ENCODE results near the gene KCTD12. TPM values are rescaled to one million over a fixed set of nuclear protein-coding genes. Genes with fewer than 3 reads are reported as not detected.

Gene KCTD12
- total RNA-seq, 2 donors from 2014 or later: 89.8 to 99.7 TPM

GRCh38 chr13:76861859-76862258 is 24.3 kb downstream of the KCTD12 start:
- no peak for ATAC-seq (ENCODE audit: insufficient number of reproducible peaks, low FRiP score, low read depth)
- TF ChIP-seq CTCF (IDR thresholded peaks at IDR 0.05): no peak

GRCh38 chr13:76860706-76861105 is 25.5 kb downstream of the KCTD12 start:
- no peak for DNase-seq (ENCODE audit: low spot score)
- TF ChIP-seq CTCF (IDR thresholded peaks at IDR 0.05): no peak
- no peak overlapping the region for H3K4me3 ChIP-seq
- H3K36me3 ChIP-seq: no peaks in the 10 kb centered on the region
- no peaks in the 10 kb centered on the region for H3K4me1 ChIP-seq (ENCODE audit: control insufficient read depth in 1 of 2, low read depth in 2 of 2)
- H3K9me3 ChIP-seq: no peaks in the 10 kb centered on the region
- no peaks in the 10 kb centered on the region for H3K27me3 ChIP-seq (replicated peaks; ENCODE audit: insufficient read depth)
- no peak overlapping the region for H3K27ac ChIP-seq
- no peak for ATAC-seq (ENCODE audit: insufficient number of reproducible peaks, low FRiP score, low read depth)

More at GRCh38 chr13:76861859-76862258, 24.3 kb downstream of the KCTD12 start:
- no peak overlapping the region for H3K4me3 ChIP-seq
- H3K27me3 ChIP-seq (replicated peaks; ENCODE audit: insufficient read depth): no peaks in the 10 kb centered on the region
- no peaks in the 10 kb centered on the region for H3K9me3 ChIP-seq
- H3K4me1 ChIP-seq (ENCODE audit: control insufficient read depth in 1 of 2, low read depth in 2 of 2): no peaks in the 10 kb centered on the region
- no peak overlapping the region for H3K27ac ChIP-seq
- no peak for DNase-seq (ENCODE audit: low spot score)
- no peaks in the 10 kb centered on the region for H3K36me3 ChIP-seq

GRCh38 chr13:76854894-76855293 is 31.3 kb downstream of the KCTD12 start:
- H3K4me1 ChIP-seq (ENCODE audit: control insufficient read depth in 1 of 2, low read depth in 2 of 2): peaks cover 16 to 22% of the 10 kb centered on the region in 2 donors
- ATAC-seq (ENCODE audit: insufficient number of reproducible peaks, low FRiP score, low read depth): no peak
- H3K27me3 ChIP-seq (replicated peaks; ENCODE audit: insufficient read depth): no peaks in the 10 kb centered on the region
- peak overlapping the region in 1 of 2 donors; percentile 41 for H3K27ac ChIP-seq
- no peak overlapping the region for H3K4me3 ChIP-seq
- no peaks in the 10 kb centered on the region for H3K36me3 ChIP-seq
- no peak for TF ChIP-seq CTCF (IDR thresholded peaks at IDR 0.05)
- DNase-seq (ENCODE audit: low spot score): no peak
- H3K9me3 ChIP-seq: no peaks in the 10 kb centered on the region

- H3K4me1 ChIP-seq (ENCODE audit: control insufficient read depth in 1 of 2, low read depth in 2 of 2): peaks cover 16 to 22% of the 10 kb centered on the region in 2 donors
- no peaks in the 10 kb centered on the region for H3K27me3 ChIP-seq (replicated peaks; ENCODE audit: insufficient read depth)
- no peak overlapping the region for H3K4me3 ChIP-seq
- H3K36me3 ChIP-seq: no peaks in the 10 kb centered on the region
- TF ChIP-seq CTCF (IDR thresholded peaks at IDR 0.05): no peak
- H3K27ac ChIP-seq: peak overlapping the region; percentile 5 to 41
- DNase-seq (ENCODE audit: low spot score) (no peak), ATAC-seq (ENCODE audit: insufficient number of reproducible peaks, low FRiP score, low read depth) (no peak)
- no peaks in the 10 kb centered on the region for H3K9me3 ChIP-seq
Measured at GRCh38 chr13:76853921-76854608, 32.1 kb downstream of the KCTD12 start.

- Histone ChIP-seq H3K36me3 (no peaks in the 10 kb centered on the region), H3K9me3 (no peaks in the 10 kb centered on the region), H3K4me1 (ENCODE audit: control insufficient read depth in 1 of 2, low read depth in 2 of 2) (peaks cover 16 to 22% of the 10 kb centered on the region in 2 donors), H3K27ac (peak overlapping the region; percentile 5 to 41), H3K27me3 (replicated peaks; ENCODE audit: insufficient read depth) (no peaks in the 10 kb centered on the region), H3K4me3 (no peak overlapping the region)
- no peak for TF ChIP-seq CTCF (IDR thresholded peaks at IDR 0.05)
- ATAC-seq (ENCODE audit: insufficient number of reproducible peaks, low FRiP score, low read depth) (peak; percentile 22), DNase-seq (ENCODE audit: low spot score) (no peak)
Measured at GRCh38 chr13:76853481-76853880, 32.7 kb downstream of the KCTD12 start.
